ENCODE results near the gene BANP.
"Not testable (repeated sequence)": the region's sequence is repeated elsewhere in the genome, so short reads cannot be mapped to it uniquely, and the experiment has no call there.

BANP gene

GRCh38 chr16:87921236-87921773, 29.9 kb upstream of the BANP start:
- TF ChIP-seq POLR2A (IDR thresholded peaks at IDR 0.05; ENCODE audit: low read length) (no peak), GATA1 (IDR thresholded peaks at IDR 0.05; ENCODE audit: low read depth, low read length) (no peak)
- DNase-seq: no peak

GRCh38 chr16:87922250-87922871, 28.9 kb upstream of the BANP start:
- DNase-seq: no peak
- TF ChIP-seq GATA1 (IDR thresholded peaks at IDR 0.05; ENCODE audit: low read depth, low read length) (no peak), POLR2A (IDR thresholded peaks at IDR 0.05; ENCODE audit: low read length) (no peak)

GRCh38 chr16:87924041-87924810, 27.0 kb upstream of the BANP start:
- no peak for TF ChIP-seq POLR2A (IDR thresholded peaks at IDR 0.05; ENCODE audit: low read length)
- TF ChIP-seq GATA1 (IDR thresholded peaks at IDR 0.05; ENCODE audit: low read depth, low read length): no peak

GRCh38 chr16:87924811-87925670, 26.2 kb upstream of the BANP start:
- no peak for DNase-seq
- TF ChIP-seq GATA1 (IDR thresholded peaks at IDR 0.05; ENCODE audit: low read depth, low read length) (no peak), POLR2A (IDR thresholded peaks at IDR 0.05; ENCODE audit: low read length) (no peak)

More at GRCh38 chr16:87924041-87924810, 27.0 kb upstream of the BANP start:
- no peak for DNase-seq

GRCh38 chr16:87926246-87927194, 24.7 kb upstream of the BANP start:
- TF ChIP-seq POLR2A (IDR thresholded peaks at IDR 0.05; ENCODE audit: low read length): no peak
- no peak for TF ChIP-seq GATA1 (IDR thresholded peaks at IDR 0.05; ENCODE audit: low read depth, low read length)
- no peak for DNase-seq

GRCh38 chr16:87927195-87927562, 24.1 kb upstream of the BANP start:
- DNase-seq: no peak
- TF ChIP-seq POLR2A (IDR thresholded peaks at IDR 0.05; ENCODE audit: low read length) (no peak), GATA1 (IDR thresholded peaks at IDR 0.05; ENCODE audit: low read depth, low read length) (no peak)

GRCh38 chr16:87929986-87930385, 21.2 kb upstream of the BANP start:
- DNase-seq: no peak
- TF ChIP-seq GATA1 (IDR thresholded peaks at IDR 0.05; ENCODE audit: low read depth, low read length) (no peak), POLR2A (IDR thresholded peaks at IDR 0.05; ENCODE audit: low read length) (no peak)

- no peak for TF ChIP-seq GATA1 (IDR thresholded peaks at IDR 0.05; ENCODE audit: low read depth, low read length)
- TF ChIP-seq POLR2A (IDR thresholded peaks at IDR 0.05; ENCODE audit: low read length): no peak
- DNase-seq: peak in 1 of 2 experiments; percentile 13
Measured at GRCh38 chr16:87930456-87930855, 20.8 kb upstream of the BANP start.

- TF ChIP-seq GATA1 (IDR thresholded peaks at IDR 0.05; ENCODE audit: low read depth, low read length): no peak
- TF ChIP-seq POLR2A (IDR thresholded peaks at IDR 0.05; ENCODE audit: low read length): no peak
- DNase-seq: no peak
Measured at GRCh38 chr16:87931504-87931903, 19.7 kb upstream of the BANP start.

GRCh38 chr16:87932475-87933139, 18.6 kb upstream of the BANP start:
- not testable (repeated sequence) for DNase-seq

GRCh38 chr16:87933140-87933495, 18.1 kb upstream of the BANP start:
- no peak for TF ChIP-seq POLR2A (IDR thresholded peaks at IDR 0.05; ENCODE audit: low read length)
- no peak for TF ChIP-seq GATA1 (IDR thresholded peaks at IDR 0.05; ENCODE audit: low read depth, low read length)
- DNase-seq: no peak

GRCh38 chr16:87934752-87935425, 16.3 kb upstream of the BANP start:
- not testable (repeated sequence) for DNase-seq

- not testable (repeated sequence) for DNase-seq
Measured at GRCh38 chr16:87936016-87936374, 15.2 kb upstream of the BANP start.

All from erythroblast (primary cell).